Activated naive CD4-positive, alpha-beta T cell (primary cell): Measurements from ENCODE around the gene MIOX.
A peak's percentile ranks its signal among the peaks of the same experiment; 100 is the strongest.
"Not testable (repeated sequence)": the region's sequence is repeated elsewhere in the genome, so short reads cannot be mapped to it uniquely, and the experiment has no call there.

Experiments used
- DNase-seq, 4 experiments: peaks; one replicate each; lab custom pipeline; 2025; lab: John Stamatoyannopoulos, UW

MIOX gene

DNA sequence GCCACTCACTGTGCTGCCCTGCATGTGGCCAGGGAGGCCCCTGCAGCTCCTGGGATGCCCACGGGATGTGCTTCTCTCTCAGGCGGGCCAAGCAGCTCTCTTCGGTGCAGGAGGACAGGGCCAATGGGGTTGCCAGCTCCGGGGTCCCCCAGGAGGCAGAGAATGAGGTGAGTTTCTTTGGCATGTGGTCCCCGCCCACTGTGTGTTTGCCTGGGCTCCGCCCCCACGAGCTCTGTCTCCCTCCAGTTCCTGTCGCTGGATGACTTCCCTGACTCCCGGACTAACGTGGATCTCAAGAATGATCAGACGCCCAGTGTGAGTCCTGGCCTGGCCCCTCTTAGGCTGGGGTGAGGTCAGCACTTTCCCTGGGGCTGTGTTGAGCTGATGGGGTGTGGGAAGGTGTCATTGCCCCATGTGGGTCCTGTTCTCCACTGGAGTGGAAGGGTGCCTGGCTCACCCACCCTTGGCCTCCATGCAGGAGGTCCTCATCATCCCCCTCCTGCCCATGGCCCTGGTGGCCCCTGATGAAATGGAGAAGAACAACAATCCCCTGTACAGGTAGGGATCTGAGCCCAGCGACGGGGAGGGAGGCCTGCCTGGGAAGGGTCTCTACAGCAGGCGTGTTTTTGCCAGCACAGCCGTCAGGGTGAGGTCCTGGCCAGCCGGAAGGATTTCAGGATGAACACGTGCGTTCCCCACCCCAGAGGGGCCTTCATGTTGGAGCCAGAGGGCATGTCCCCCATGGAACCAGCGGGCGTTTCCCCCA is 31.0 kb downstream of the MIOX start:
- no peak for DNase-seq

DNA sequence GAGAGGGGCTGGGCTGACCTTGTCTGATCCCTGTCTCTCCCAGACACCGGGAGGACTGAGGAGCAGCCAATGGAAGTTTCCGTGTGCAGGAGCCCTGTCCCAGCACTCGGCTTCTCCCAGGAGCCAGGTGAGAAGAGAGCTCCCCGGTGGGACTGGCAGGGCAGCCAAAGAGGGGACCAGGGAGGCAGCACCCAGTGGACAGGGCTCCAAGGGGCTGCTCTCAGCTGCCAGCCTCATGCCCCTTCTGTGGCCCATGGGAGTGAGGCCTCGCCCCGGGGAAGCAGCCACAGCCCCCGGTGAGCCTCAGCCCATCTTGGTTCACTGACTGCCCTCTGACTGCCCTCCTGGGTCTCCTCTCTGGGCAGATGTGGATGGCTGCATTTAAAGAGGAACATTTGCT is 31.9 kb downstream of the MIOX start:
- no peak for DNase-seq

DNA sequence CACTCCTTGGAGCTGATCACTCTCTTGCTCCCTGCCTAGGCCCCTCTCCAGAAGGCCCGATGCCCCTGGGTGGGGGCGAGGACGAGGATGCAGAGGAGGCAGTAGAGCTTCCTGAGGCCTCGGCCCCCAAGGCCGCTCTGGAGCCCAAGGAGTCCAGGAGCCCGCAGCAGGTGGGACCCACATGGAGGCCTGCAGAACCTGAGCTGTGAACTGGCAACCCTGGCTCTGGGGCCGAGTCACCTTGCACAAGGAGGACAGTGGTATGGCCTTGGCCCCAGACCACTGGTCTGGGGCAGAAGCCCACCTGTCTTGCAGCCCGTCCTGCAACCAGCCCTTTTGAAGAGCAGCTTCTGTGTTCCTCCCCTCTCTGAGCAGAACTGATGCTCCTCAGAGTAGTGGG is 32.5 kb downstream of the MIOX start:
- no peak for DNase-seq

DNA sequence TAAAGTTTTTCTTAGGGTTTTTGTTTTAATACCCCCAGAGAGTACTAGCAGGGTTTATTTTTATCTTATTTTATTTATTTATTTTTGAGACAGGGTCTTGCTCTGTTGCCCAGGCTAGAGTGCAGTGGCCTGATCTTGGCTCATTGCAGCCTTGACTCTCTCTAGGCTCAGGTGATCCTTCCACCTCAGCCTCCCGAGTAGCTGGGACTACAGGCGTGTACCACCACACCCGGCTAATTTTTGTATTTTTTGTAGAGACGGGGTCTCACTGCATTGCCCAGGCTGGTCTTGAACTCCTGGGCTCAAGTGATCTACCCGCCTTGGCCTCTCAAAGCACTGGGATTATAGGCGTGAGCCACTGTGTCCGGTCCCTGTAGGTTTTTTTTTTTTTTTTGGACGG is 33.5 kb downstream of the MIOX start:
- not testable (repeated sequence) for DNase-seq

DNA sequence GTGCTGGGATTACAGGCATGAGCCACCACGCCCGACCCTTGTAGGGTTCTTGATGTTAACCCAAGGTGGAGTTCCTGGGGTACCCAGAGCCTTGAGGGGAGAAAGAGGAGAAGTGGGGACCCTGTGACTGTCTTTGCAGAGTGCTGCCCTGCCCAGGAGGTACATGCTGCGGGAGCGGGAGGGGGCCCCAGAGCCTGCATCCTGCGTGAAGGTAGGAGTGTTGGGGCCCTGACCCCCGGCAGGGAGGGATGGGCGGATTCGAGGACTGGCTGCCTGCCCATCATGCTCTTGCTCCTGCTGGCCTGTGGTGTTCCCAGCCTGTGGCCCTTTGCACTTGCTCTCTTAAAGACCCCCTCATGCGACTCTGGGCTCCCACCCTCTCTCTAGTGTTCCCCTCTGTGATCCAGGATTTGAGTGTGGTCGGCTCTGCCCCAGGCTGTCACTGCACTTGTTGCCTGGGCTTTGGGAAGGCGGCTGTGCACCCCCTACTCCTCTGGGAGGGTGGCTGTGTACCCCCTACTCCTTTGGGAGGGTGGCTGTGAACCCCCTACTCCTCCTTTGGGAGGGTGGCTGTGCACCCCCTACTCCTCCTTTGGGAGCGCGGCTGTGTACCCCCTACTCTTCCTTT is 34.3 kb downstream of the MIOX start:
- no peak for DNase-seq

DNA sequence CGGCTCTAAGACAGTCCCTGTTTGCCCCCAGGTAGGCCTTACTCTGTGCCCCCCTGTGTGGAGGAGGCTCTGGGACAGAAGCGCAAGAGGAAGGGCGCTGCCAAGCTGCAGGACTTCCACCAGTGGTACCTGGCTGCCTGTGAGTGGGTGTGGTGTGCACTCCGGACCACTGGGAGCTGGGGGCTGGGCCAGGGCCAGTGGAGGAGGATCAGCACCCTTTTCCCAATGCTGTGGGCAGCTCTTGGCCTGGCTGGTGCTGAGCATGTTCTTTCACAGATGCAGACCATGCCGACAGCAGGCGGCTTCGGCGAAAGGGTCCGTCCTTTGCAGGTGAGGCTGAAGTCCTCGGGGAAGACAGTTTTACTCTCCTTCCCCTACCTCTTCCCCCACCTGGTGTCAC is 35.1 kb downstream of the MIOX start:
- no peak for DNase-seq

DNA sequence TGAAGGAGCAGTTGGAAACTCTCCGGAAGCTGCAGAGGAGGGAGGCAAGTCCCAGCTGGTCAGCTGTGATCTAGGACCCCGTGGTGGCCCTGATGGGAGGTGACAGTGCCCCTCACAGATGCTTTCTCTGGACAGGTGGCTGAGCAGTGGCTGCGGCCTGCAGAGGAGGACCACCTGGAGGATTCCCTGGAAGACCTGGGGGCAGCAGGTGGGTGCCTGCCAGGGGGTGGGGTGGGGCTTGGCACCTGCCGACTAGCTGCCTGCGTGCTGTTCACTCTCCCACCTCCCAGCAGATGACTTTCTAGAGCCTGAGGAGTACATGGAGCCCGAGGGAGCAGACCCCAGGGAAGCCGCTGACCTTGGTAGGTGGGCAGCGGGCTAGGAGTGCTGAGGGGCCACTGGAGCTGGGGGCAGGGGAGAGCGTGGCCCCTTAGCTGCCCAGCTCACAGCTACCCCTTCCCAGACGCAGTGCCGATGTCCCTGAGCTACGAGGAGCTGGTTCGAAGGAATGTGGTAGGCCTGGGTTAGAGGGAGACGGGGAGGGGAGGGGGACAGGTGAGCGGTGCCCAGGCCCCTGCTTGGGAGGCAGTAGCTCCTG is 35.6 kb downstream of the MIOX start:
- DNase-seq, result no peak

DNA sequence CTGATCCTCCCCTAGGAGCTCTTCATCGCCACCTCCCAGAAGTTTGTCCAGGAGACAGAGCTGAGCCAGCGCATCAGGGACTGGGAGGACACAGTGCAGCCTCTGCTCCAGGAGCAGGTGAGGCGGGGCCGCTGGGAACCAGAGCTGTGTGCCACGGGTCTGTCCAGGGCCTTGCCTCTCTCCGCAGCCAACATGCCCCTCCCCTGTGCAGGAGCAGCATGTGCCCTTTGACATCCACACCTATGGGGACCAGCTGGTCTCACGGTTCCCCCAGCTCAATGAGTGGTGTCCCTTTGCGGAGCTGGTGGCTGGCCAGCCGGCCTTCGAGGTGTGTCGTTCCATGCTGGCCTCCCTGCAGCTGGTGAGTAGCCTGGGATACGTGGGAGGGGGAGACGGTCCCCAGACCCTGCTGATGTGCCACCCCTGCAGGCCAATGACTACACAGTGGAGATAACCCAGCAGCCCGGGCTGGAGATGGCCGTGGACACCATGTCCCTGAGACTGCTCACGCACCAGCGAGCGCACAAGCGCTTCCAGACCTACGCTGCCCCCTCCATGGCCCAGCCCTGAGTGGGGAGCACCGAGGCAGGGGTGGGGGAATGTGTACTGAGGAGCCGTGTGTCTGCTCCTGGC is 36.3 kb downstream of the MIOX start:
- DNase-seq, result no peak

DNA sequence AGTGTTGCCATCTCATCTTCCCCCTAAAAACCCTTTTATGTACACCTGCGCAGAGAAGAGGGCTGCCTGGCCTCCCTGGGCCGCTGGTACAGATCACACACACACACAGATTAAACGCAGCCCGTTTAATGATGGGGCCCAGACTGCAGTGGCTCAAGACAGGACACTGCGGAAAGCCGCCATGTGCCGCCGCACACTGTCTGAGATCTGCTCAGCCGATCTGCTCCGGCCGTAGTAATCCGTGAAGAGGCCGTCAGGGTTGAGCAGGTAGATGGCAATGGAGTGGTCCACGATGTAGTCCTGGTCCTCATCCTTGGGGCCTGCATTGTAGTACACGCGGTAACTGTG is 36.8 kb downstream of the MIOX start:
- no peak for DNase-seq

DNA sequence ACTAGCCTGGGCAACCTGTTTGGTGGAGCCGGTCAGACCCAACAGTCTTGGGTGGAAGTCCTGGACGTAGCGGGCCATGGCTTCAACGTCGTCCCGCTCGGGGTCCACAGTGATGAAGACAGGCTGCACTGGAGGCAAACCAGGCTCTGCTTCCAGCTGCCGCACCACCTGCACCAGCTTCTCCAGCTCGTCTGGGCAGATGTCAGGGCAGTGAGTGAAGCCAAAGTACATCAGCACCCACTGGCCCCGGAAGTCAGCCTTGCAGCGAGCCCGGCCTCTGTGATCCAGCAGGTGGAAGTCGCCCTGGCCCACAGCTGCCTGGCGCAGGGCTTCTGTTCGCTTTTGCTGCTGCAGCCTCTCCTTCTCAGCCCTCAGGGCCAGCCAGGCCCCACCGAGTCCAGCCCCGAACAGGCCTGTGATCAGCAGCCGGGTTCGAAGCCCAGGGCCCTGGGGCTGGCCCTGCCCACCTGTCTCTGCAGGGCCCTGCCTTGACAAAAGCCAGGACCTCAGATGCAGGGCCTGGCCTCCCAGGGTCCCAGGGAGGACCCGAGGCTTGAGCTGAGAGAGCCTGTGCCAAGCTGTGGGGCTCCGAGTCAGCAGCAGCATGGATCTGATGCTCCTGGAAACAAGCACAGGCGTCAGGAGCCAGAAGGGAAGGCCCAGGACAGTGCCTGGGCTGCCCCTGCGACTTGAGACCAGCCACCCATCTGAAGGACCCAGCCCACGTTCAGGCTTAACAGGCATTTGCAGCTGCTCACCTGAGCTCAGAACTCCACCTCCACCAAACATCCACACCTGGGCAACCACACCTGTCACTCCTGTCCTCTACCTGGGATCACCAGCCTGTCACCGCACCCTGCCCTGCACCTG is 37.4 kb downstream of the MIOX start:
- no peak for DNase-seq

DNA sequence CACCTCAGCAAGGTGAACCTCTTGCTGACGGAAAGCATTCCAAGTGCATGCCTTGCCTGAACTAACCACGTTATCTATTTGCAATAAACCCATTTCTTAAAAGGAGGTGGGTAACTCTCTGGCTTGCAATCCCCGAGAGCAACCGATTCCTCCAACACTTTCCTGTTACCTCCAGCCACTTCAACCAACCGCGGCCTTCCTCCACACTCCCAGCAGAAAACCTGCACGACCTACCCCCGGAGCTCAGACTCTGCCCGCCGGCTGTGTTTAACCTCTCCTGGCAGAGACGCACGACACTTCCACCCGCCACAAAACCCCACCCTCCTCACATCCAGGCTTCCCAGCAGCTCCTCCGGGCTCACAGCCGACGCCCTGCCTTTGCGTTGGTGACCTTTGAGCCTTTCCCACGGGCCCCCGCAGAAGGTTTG is 38.0 kb downstream of the MIOX start:
- no peak for DNase-seq

DNA sequence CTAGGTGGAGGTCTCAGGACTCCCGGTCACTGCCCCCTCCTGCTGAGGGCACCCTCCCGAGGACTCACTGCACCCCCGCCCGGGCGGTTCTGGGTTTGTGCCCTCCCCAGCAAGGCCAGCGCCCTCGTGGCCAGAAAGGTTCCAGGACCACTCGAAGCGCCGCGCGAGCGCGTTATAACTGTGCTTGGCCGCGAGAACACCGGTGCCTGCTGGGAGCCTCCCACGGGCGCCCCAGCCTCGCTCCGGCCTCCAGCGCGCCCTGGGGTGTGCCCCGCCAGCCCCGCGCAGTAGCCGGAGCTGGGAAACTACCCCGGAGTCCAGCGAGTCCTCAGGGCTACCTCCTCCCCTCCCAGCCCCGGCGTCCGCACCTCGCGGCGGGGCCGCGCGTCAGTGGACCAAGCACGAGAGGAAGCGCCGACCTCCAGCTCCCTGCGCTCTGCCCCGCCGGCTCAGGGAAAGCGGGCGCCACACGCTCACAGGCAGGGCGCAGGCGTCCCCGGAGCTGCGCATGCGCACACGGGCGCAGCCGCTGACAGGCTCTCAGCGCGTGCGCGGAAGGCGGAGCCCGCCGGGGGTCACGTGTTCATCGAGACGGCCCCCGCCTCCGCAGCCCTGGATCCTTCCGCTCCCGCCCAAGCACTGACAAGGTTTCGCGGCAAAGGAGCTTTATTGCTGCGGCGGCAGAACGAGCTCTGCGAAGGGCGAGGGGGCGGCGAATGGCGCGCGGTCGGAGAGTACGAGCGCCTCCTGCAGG is 38.6 kb downstream of the MIOX start, which contains the start of gene SCO2:
Gene SCO2 (minus strand): TSS at position 495 of the 754 bp plus-strand sequence. CDS start 1,187 bp downstream, outside the sequence.
- DNase-seq, result peak; percentile 94 to 98 (median 96)

DNA sequence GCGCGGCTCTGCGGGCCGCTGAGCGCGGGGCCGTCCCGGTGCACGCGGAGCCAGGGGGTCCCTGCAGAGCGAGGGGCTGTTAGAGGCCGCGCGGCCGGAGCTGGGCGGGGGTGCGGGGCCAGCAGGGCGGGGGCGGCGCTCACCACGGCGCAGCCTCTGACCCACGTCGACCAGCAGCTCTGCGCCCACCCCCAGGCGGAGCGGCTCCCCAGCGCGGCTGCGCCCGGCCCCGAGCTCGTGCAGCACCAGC is 39.1 kb downstream of the MIOX start:
- no peak for DNase-seq

DNA sequence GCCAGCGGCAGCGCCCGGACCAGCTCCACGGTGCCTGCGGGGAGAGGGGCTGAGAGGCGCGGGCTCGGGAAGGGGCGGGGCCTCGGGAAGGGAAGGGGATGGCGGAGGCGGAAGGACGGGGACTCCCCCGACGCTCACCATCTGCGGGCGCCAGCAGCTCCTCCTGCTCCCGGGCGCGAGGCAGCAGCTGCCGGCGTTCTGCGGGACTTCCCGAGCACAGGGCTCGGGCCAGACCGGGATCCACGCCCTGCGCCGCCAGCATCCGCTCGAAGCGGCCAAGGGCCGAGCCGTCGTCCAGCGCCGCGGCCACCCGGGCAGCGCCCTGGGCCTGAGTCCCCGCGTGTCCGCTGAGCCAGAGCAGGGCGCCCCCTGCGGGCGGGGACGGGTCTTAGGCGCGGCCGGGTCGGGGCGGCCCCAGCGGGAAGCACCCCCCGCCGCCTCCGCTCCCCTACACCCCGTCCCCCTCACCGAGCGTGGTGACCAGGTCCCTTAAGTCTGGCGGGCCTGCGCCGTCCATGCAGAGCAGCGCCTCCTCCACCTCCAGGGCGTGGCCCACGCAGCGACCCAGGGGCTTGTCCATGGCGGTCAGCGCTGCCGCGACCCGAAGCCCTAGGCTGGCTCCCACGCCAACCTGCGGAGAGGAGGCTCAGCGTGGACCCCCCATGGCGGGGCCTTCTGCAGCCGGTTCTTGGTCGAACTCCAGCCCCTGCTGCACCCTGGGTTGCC is 39.6 kb downstream of the MIOX start:
- DNase-seq, result peak; percentile 70 to 77 (median 73)

DNA sequence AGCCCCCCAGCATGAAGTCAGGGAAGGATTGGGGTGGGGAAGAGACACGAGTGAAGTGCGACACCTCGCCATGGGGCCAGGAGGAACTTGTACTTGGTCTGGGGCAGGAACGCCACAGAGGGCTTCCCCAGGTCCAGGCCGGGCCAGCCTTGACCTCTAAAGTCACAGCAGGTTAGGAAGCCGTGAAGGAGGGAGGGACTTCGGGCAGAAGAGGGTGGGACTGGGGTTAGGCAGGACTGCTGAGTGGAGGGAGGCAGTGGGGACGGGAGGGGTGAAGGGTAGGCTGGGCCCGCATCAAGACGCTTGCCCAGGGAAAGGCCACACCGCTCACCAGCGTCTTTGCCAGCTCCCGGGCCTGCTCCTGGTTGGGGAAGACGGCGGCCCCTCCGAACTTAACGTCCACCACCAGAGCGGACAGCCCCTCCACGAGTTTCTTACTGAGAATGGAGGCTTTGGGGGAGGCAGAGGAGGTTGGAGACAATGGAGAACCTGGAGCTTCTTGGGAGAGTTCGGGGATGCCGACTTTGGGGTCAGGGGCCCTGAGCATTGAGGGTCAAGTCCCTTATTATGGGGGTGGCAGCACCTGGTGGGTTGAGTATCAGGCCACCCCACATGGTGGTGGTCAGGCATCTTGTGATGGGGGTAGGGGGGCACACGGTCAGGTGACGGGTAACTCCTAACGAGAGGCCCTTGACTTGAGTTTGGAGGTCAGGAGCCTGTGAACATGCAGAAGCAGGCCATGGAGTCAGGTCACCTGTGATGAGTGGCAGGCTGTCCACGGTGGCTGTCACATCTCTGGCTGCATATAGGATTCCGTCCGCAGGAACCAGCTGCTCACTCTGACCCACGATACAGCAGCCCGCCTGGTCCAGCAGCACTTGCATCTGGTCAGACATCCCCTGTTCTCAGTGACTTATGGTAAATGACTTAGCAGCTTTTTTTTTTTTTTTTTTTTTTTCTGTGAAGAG is 40.5 kb downstream of the MIOX start:
- DNase-seq, result no peak

DNA sequence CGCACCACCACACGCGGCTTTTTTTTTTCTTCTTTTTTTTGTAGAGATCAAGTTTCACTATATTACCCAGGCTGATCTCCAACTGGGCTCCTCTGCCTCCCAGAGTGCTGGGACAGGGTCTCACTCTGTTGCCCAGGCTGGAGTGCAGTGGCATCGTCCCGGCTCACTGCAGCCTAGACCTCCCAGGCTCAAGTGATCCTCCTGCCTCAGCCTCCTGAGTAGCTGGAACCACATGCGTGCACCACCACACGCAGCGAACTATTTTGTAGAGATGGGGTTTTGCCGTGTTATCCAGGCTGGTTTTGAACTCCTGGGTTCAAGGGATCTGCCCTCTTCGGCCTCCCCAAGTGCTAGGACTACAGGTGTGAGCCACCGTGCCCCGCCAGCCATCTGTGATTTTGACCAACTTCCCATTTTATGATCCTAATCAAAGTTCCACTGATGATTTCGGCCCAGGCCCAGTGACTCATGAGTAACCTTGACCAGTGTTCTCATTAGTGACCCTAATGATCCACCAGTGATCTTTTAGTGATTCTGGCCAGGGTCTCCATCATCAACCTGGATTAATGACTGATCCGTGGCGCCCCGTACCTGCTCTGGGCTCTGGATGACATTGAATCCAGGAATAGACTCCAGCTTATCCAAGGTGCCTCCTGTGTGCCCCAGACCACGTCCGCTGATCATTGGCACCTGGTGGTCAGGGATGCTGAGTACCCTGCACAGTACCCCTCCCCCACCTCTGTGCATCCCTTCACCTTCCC is 41.4 kb downstream of the MIOX start:
- DNase-seq, result no peak

DNA sequence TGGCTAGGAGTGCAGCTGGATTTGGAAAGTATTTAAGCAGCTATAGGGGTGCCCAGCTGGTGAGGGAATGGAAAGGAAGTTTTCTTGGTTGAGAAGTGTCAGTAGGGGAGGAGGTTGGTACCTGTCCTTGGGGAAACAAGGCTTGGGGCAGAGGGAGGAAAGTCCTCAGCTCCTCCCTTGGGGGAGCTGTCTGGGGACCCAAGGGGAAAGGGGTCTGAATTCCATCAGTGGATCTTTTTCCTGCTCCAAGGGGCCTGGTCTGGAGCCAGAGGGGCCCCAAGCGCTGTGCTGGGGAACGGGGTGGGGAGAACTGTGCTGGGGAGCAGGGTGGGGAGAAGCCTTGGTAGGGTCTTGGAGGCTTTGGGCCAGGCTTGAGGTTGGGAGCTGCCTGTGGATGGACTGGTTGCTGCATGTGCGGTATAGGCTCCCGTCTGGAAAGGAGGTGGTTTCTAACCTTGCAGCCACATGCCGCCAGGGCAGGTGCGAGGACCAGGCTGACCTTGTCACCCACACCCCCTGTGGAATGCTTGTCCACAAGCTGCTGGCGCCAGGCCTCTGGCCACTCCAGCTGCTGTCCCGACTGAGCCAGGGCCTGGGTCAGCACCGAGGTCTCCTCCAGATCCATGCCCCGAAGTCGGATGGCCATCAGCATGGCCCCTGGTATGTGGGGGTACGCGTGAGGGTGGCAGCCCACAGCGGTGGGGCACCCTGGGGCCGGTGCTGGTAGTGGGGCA is 42.2 kb downstream of the MIOX start:
- DNase-seq, result no peak

DNA sequence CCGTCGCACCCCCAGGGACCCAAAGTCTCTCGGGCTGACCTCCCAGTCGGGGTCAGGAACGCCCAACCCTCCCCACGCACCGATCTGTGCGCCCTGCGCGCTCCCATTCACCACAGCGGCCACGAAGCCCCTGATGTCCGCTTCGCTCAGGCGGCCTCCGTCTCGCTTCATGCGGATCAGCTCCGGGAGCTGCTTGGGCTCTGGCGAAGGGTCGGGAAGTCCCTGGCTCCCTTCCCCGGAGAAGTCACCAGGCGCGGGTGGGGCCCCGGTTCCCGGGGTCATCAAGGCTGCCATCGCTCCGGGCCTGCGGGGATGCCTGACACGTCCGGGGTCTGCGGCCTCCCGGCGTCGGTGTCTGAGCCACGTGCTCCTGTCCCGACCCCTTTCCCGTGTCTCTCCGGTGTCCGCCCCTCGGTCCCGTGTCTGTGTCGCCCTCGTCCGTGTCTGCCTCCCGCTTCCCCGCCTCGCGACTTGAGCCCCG is 42.8 kb downstream of the MIOX start:
- DNase-seq, result no peak
